ENCODE results near the gene SREK1IP1.

SREK1IP1 gene

DNA sequence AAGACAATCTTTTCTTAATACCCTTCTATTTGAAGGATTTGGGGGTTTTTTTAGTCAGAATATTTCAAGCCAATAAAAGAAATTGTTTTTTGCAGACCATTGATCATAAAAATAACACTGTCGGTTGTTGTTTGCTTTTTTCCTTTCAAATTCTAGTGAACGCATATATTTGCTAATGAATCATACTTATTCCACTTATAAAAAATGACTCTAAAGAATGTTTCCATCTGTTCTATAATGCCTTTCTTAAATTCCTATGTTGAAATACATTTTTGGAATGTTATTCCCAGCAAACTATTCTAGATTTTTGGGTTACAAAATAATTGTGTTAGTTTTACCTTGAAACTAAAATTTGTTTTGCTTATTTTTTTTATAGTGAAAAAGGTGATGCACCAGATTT is 32.4 kb upstream of the SREK1IP1 start:
- no peak for DNase-seq (ENCODE audit: low read depth)
- TF ChIP-seq, protein P1, sequence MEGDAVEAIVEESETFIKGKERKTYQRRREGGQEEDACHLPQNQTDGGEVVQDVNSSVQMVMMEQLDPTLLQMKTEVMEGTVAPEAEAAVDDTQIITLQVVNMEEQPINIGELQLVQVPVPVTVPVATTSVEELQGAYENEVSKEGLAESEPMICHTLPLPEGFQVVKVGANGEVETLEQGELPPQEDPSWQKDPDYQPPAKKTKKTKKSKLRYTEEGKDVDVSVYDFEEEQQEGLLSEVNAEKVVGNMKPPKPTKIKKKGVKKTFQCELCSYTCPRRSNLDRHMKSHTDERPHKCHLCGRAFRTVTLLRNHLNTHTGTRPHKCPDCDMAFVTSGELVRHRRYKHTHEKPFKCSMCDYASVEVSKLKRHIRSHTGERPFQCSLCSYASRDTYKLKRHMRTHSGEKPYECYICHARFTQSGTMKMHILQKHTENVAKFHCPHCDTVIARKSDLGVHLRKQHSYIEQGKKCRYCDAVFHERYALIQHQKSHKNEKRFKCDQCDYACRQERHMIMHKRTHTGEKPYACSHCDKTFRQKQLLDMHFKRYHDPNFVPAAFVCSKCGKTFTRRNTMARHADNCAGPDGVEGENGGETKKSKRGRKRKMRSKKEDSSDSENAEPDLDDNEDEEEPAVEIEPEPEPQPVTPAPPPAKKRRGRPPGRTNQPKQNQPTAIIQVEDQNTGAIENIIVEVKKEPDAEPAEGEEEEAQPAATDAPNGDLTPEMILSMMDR (IDR thresholded peaks at IDR 0.05; ENCODE audit: low read length, missing control alignments), result no peak
- H3K4me3 ChIP-seq (replicated peaks; ENCODE audit: low read depth, low read length), result no peak overlapping the region

DNA sequence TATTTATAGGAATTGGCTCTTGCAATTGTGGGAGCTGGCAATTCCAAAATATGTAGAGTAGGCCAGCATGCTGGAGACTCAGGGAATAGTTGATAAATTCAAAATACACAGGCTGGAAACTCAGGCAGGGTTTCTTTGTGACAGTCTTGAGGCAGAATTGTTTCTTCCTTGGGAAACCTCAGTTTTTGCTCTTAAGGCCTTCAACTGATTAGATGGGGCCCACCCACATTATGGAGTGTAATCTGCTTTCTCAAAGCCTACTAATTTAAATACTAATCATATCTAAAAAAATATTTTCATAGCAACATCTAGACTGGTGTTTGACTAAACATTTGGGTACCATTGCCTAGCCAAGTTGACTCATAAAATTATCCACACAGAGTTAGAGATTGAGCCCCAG is 27.8 kb upstream of the SREK1IP1 start:
- no peak for DNase-seq (ENCODE audit: low read depth)
- TF ChIP-seq, protein P1 (IDR thresholded peaks at IDR 0.05; ENCODE audit: low read length, missing control alignments), result no peak
- no peak overlapping the region for H3K4me3 ChIP-seq (replicated peaks; ENCODE audit: low read depth, low read length)

DNA sequence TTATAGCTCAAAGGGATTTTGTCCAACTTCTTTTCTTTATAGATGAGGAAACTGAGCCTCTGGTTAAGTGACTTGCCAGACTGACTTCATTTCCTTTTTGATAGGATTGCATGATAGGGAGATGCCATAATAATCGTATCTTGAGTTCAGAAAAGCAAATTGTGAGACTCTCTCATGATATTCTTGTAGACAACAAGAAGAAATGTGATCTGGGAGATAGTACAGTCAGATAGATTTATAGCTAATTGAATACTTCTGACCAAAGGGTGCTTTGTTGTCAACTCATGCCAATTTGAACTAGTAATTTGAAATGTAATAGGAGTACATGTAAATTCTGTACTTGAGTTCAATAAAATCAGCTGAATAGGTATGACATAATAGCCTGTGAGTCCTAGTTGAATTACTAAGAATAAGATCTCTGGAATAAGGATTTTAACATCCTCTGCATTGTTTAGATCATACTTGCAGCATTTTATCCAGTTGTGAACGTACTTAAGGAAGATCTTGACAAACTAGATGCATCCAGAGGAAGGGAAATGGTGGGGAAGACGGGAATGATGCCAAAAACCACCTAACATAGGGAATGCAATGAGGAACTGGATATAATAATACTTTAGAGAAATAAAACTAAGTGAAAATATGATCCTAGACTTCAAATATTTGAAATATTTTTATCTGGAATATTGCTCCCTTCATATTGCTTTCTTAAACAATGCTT is 25.7 kb upstream of the SREK1IP1 start:
- no peak for DNase-seq (ENCODE audit: low read depth)
- TF ChIP-seq, protein P1 (IDR thresholded peaks at IDR 0.05; ENCODE audit: low read length, missing control alignments), result no peak
- H3K4me3 ChIP-seq (replicated peaks; ENCODE audit: low read depth, low read length), result no peak overlapping the region

DNA sequence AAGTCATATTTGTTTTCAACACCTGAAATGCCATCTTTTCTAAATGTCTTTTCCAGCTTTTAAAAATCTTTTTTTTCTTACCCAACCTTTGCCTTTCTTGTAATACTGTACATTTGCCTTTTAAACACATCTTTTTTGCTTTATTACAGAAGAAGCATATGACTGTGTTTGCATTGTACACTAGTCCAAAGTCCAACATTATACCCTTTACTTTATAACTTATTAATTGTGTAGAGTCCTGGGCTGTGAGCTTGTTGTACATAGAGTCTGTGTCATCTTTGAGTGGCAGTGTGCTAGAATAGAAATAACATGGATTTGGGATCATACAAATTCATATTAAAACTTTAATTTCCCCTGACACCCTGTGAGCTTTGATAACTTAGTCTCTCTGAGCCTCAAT is 24.0 kb upstream of the SREK1IP1 start:
- no peak for DNase-seq (ENCODE audit: low read depth)
- no peak overlapping the region for H3K4me3 ChIP-seq (replicated peaks; ENCODE audit: low read depth, low read length)
- TF ChIP-seq, protein P1 (IDR thresholded peaks at IDR 0.05; ENCODE audit: low read length, missing control alignments), result no peak

DNA sequence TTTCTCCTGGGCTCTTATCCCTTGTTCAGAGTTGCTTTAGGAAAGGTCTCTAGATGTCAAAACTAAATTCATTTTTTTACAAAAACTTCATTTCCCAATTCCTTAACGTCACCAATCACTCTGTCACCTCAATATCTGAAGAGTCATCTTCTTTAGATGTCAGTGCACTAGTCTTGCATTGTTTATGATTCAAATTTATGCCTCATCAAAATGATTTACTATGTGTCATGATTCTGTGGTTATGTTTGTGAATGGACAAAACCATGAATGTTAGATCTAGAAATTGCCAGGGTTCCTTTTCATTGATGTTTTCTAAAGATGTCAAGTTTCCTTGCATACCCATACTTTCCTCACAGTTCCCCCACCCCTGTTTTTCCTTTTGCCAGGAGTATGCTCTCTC is 21.7 kb upstream of the SREK1IP1 start:
- DNase-seq (ENCODE audit: low read depth), result no peak
- no peak overlapping the region for H3K4me3 ChIP-seq (replicated peaks; ENCODE audit: low read depth, low read length)

DNA sequence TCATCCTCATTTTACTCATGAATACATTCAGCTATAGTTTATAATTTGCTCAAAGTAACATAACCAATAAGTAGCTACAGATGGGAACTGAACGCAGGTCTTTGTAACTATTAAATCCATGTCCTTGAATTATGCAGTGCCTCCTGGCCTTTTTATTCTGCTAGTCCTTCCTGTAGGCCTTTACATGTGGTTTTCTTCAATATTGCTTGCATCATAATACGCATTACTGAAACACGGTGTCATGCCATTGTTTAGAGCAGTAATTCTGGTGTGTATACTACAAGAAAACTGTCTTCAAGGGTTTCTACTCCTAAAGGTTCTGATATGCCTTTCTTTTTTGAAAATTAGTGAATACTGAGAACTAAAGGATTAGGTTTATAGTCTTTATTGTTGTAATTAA is 21.0 kb upstream of the SREK1IP1 start:
- peak; percentile 79 for DNase-seq (ENCODE audit: low read depth)
- no peak overlapping the region for H3K4me3 ChIP-seq (replicated peaks; ENCODE audit: low read depth, low read length)
- TF ChIP-seq, protein P1 (IDR thresholded peaks at IDR 0.05; ENCODE audit: low read length, missing control alignments), result no peak

More for the DNA sequence above, 21.7 kb upstream of the SREK1IP1 start:
- TF ChIP-seq, protein P1 (IDR thresholded peaks at IDR 0.05; ENCODE audit: low read length, missing control alignments), result no peak

DNA sequence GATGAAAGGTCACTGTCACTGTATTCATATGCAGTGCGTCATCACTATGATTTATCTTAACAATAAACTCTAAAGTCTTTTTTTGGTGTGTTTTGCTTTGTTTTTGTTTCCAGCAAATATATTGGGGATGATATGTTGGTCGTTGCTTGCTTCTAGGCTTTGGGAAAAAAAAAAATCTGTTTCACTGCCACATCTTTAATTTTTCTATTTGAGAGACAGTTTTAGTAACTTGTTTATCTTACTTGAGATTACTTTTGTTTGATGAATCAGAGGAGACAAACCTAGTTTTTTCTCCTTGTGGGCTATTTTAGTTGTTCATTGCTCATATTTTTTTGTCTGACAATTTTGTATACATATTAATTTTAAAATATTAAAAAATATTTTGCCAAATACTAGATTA is 19.7 kb upstream of the SREK1IP1 start:
- DNase-seq (ENCODE audit: low read depth), result no peak
- no peak overlapping the region for H3K4me3 ChIP-seq (replicated peaks; ENCODE audit: low read depth, low read length)
- TF ChIP-seq, protein P1 (IDR thresholded peaks at IDR 0.05; ENCODE audit: low read length, missing control alignments), result no peak

Measured in fibroblast of pulmonary artery (primary cell).